ENCODE measurements around the gene ADM. TPM values are rescaled to one million over a fixed set of nuclear protein-coding genes. Genes with fewer than 3 reads are reported as not detected.

ADM gene
- polyA plus RNA-seq, 3 donors, result 9.5 to 224 (median 20.0) TPM

DNA sequence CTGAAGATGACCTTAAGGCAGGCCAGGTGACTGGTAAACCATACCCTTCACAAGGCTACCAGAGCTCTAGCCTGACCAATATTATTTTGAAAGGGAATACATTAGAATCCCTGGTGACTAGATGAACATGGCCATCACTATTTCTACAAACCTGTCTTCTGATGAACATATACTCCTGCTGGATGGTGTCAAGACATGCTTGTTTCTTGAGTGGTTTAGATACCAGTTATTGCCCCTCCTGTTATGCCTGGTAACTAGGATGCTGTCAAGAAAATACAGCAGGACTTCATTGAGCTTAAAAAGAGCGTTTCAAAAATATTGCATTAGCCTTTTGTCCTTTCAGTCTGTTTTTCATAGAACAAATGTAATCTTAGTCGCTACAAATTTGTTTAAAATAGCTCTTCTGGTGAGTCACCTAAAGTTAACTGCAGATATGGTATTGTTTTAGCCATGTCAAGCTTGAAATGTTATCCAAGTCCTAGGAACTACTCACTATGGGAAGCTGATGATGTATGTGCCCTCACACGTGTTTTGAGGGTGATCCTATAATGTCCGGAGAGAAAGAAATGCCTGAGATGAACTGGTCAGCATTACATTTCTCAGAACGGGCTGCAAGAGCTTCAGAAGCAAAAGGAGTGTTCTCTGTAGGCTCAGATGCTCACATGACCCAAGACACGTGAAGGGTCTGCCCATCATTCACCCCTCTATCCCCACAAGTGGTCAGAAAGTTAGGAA, 20.6 kb downstream of the ADM start:
- Histone ChIP-seq H3K36me3 (replicated peaks in 1 of 2; ENCODE audit: control insufficient read depth in 1 of 2, insufficient read depth in 2 of 2, low read length in 2 of 2) (no peaks in the 10 kb centered on the region), H2AFZ (ENCODE audit: insufficient read depth, low read depth, low read length, poor library complexity, severe bottlenecking) (no peak overlapping the region), H3K4me1 (ENCODE audit: control insufficient read depth in 1 of 2, insufficient read depth in 2 of 2, low read length in 2 of 2) (peaks cover 31 to 35% of the 10 kb centered on the region in 2 donors), H3K27ac (ENCODE audit: low read depth in 1 of 2, low read length in 2 of 2) (no peak overlapping the region), H3K79me2 (ENCODE audit: insufficient read depth, low read length) (no peaks in the 10 kb centered on the region), H3K27me3 (ENCODE audit: control insufficient read depth in 2 of 2, insufficient read depth in 2 of 2, low read length in 2 of 2) (no peaks in the 10 kb centered on the region), H3K9ac (ENCODE audit: insufficient read depth, low read length, poor library complexity, severe bottlenecking) (no peak overlapping the region), H3K9me3 (replicated peaks in 1 of 2; ENCODE audit: control insufficient read depth in 1 of 2, insufficient read depth in 1 of 2, low read length in 2 of 2) (no peaks in the 10 kb centered on the region), H3K4me3 (replicated peaks in 1 of 3; ENCODE audit: low read depth in 2 of 3, low read length in 3 of 3) (no peak overlapping the region), H3K4me2 (replicated peaks; ENCODE audit: extremely low read depth, low read length, poor library complexity, severe bottlenecking) (no peak overlapping the region), H4K20me1 (ENCODE audit: insufficient read depth, low read length) (no peaks in the 10 kb centered on the region)
- Mint-ChIP-seq H3K27ac (no peak overlapping the region), H3K9me3 (peaks cover 0 to 2% (median 0%) of the 10 kb centered on the region in 7 donors), H3K27me3 (ENCODE audit: low read depth in 3 of 3) (peaks cover 0 to 6% (median 0%) of the 10 kb centered on the region in 3 donors), H3K4me1 (peaks cover 40% of the 10 kb centered on the region), H3K36me3 (no peaks in the 10 kb centered on the region), H3K4me3 (no peak overlapping the region)
- no peak for TF ChIP-seq CTCF (IDR thresholded peaks at IDR 0.05)
- intact Hi-C loops (cut with micrococcal nuclease), result loop anchor here in 1 of 2 donors (5.0 to 10.0 kb wide), 2 partner anchors 409 to 468 kb away; no protein-coding TSS in a partner anchor
- 100% methylated on average over 3 of the region's 6 CpGs for WGBS (ENCODE audit: insufficient coverage)
- no peak for DNase-seq

DNA sequence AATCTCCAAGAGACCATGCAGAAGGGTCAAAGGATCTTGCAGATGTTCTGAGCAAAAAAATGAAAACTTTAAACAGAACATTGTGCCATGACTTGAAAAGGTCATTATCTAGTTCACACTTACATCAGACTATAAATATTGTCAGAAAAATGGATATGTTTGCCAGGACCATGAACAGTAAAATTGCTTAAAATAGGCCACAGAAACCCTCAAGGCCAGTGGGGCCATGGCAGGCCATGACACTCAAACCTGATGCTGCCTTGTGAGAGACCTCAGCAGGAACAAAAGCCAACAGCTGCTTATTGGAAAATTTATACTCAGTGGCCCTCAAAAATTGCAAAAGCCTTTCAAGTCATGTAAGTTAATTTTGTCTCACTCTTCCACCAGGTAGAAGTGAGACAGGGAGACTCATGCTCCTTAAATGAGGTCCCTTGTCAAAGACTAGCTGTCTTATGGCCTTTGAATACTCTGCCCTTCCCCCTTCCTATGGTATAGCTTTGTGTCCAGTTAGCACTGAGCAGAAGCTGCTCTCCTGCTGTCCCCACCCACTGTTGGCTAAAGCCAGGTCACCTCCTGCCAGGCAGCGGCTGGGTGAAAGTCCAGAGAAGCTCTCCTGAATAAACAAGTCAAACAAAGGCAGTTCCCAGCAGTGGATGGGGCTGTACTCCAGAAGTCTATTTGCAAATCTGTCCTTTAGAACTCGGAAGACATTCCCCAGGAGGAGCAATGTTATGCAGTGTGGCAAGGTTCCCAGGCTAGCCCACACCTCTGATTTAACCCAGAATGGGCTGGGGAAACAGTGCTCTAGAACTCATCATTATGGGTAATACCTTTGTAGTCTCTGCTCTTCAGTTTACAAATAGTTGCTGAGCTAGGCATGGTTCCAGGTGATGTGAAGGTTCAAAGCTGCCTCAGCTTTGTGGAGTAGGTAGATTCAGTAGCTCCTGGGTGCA, 21.4 kb downstream of the ADM start:
- Histone ChIP-seq H2AFZ (ENCODE audit: insufficient read depth, low read depth, low read length, poor library complexity, severe bottlenecking) (no peak overlapping the region), H3K4me3 (replicated peaks in 1 of 3; ENCODE audit: low read depth in 2 of 3, low read length in 3 of 3) (no peak overlapping the region), H3K27me3 (ENCODE audit: control insufficient read depth in 2 of 2, insufficient read depth in 2 of 2, low read length in 2 of 2) (no peaks in the 10 kb centered on the region), H3K4me2 (replicated peaks; ENCODE audit: extremely low read depth, low read length, poor library complexity, severe bottlenecking) (no peak overlapping the region), H3K9ac (ENCODE audit: insufficient read depth, low read length, poor library complexity, severe bottlenecking) (no peak overlapping the region), H4K20me1 (ENCODE audit: insufficient read depth, low read length) (no peaks in the 10 kb centered on the region), H3K4me1 (ENCODE audit: control insufficient read depth in 1 of 2, insufficient read depth in 2 of 2, low read length in 2 of 2) (peaks cover 31 to 35% of the 10 kb centered on the region in 2 donors), H3K9me3 (replicated peaks in 1 of 2; ENCODE audit: control insufficient read depth in 1 of 2, insufficient read depth in 1 of 2, low read length in 2 of 2) (no peaks in the 10 kb centered on the region), H3K27ac (ENCODE audit: low read depth in 1 of 2, low read length in 2 of 2) (no peak overlapping the region), H3K79me2 (ENCODE audit: insufficient read depth, low read length) (no peaks in the 10 kb centered on the region), H3K36me3 (replicated peaks in 1 of 2; ENCODE audit: control insufficient read depth in 1 of 2, insufficient read depth in 2 of 2, low read length in 2 of 2) (no peaks in the 10 kb centered on the region)
- Mint-ChIP-seq H3K27me3 (ENCODE audit: low read depth in 3 of 3) (peaks cover 0 to 6% (median 3%) of the 10 kb centered on the region in 3 donors), H3K9me3 (peaks cover 0 to 2% (median 0%) of the 10 kb centered on the region in 7 donors), H3K4me1 (peaks cover 40% of the 10 kb centered on the region), H3K27ac (peak overlapping the region in 1 of 7 donors; percentile 56), H3K36me3 (no peaks in the 10 kb centered on the region), H3K4me3 (no peak overlapping the region)
- intact Hi-C loops (cut with micrococcal nuclease), result loop anchor here in 1 of 2 donors (5.0 to 10.0 kb wide), 2 partner anchors 409 to 469 kb away; no protein-coding TSS in a partner anchor
- WGBS (ENCODE audit: insufficient coverage), result 100% methylated on average over 2 of the region's 2 CpGs
- TF ChIP-seq CTCF (IDR thresholded peaks at IDR 0.05), result no peak
- no peak for DNase-seq

All from CD14-positive monocyte (primary cell).